CD4-positive, alpha-beta T cell treated with Interleukin-2 at 100 ng/mL for 4 hours (primary cell): ENCODE data around the gene RBP2.
A peak's percentile ranks its signal among the peaks of the same experiment; 100 is the strongest.
"Not testable (repeated sequence)": the region's sequence is repeated elsewhere in the genome, so short reads cannot be mapped to it uniquely, and the experiment has no call there.

Experiments used
- DNase-seq: peaks from one replicate; pipeline ENCODE4 v3.0.0-alpha.2; 2020; ENCODE audit warnings: low spot score

The RBP2 gene

DNA sequence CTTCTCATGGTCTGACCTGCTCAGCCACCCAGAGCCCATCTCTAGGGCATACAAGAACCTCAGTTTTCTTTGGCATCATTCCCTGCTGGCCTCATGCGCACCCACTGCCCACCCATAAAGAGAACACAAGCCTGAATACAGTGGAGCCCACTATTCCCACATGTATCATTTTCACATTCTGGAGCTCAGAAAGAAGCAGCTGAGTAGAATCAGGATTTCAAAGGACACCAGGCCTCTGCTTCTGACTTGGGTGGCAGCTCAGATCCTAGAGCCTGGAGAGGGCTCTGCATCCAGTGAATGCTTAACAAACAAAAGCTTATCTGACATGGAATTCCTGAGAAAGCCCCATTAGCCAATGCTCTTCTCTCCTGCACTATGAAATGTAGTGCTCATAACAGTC, 34.7 kb downstream of the RBP2 start:
- no peak for DNase-seq

DNA sequence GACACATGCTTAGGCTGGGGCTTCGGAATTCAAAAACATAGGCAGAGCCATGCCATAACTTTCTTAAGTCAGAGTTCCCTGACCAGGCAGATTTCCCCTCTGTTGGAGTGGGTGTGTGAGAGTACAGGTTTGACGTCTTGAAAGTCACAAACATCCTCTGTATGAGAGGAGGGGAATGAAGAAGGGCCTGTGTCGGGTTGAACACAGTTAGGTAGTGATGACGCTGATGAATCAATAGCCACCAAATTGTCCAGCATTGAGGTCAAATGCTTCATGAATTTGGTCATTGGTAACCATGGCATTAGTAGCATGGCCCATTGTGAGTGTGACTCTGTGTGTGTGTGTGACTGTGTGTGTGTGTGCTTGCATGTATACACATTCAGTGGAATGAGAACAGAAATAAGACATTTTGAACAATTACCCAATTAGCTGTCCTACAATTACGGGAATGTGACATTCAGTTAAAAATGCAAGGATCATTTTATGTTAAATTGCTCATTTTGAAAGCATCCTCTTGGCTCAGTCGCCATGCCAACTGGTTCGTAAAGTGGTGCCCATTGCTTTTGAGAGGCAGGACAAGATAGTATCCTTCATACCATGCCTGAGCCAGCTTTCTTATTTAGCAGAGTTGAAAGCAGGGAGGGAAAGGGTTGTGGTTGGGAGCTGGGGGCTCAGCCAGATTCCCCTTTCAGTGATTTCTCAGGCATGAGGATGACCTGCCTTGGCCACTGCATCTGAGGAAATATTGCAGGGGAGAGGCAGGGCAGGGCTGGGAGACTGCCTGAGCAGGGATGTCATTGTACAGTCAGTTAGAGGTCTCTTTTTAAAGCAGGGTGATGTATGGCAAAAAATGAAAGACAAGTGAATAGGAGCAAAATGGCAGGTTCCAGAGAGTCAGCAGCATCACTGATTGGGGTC, 35.4 kb downstream of the RBP2 start:
- no peak for DNase-seq

DNA sequence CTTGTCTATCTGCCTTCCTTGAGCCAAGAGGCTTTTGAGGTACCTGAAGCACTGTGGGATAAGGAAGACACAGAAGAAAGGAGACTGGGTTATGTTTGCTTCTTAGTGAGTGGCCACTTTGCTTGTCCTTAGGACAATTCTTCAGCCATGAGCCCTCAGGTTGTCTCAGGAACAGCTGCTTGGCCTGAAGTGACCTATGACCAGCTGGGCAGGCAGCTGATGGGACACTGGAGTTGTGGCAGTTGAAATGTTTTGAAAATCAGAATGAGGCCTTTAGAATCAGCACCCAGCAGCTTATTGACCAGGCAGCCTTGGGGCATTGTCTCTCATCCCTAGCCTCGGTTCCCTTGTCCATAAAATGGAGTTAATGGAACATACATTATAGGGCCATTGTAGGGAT, 37.0 kb downstream of the RBP2 start:
- no peak for DNase-seq

DNA sequence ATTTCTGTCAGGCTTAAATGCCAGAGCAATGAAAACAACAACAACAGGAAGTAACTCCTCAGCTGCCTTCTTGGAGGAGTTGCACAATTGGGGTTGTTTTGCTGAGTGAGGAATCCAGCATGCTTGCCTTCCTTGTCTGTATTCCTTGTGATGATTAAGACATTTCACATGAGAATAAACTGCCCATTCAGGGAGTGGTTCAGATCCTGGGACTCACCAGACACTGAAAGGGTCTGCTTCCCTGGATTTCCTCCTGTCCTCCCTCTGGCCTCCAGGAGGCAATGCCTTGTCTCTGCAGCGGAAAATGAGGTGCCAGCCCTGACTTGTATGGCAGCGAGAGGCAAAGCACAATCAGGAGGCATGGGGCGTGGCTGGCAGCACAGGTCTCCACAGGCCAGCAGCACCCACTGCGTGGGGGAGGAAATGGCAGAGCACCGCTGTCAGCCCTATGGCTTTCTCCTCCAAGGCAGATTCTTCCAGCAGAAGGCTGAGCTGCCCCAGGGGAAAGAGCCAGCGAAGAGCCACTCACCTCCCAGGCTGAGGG, 41.5 kb downstream of the RBP2 start:
- no peak for DNase-seq

DNA sequence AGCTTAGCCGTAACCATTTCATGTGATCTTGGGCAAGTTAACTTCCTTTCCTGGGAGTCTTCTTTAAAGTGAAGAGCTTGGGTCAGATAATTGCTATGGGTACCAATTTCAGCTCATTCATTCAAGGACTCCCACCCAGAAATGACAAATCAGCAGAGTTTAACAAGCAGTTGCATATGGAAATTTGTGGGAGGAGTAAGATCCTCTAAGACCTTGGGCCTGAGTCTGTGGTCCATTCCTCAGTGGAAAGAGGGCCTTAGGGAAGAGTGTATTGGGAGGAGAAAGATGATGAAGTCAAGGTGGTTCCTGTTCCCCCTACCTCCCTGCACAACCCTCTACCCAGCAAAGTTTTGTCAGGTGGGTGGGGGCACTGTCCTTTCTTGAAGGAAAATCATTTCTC, 42.1 kb downstream of the RBP2 start:
- no peak for DNase-seq

DNA sequence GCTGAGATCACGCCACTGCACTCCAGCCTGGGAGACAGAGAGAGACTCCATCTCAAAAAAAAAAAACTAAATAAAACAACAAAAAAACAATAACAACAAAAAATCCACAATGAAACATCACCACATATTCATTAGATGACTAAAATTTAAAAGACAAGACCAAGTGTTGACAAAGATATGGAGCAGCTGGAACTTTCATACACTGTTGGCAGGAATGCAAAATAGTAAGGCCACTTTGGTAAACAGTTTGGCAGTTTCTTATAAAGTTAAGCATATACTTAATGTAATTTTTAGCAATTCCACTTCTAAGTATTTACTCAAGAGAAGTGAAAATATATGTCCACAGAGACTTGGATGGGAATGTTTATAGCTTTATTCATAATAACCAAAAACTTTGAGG, 43.2 kb downstream of the RBP2 start:
- DNase-seq, result no peak

DNA sequence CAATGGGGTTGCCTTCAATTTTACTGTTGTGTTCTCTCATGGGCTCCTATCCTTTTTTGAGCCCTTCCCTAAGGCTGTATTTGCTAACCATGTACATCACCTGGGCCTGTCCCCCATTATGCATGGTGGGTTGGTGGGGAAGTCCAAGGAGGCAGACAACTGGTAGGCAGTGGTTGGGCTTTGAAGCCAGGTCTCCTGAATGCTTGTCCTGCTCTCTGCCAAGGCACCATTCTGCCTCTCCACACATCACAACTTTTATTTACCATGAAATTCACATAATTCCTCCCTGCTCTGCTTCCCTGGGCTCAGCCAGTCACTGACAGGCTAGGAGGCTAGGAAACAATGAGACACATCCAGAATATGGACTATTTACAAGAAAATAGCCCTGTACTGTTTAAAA, 45.8 kb downstream of the RBP2 start:
- no peak for DNase-seq

DNA sequence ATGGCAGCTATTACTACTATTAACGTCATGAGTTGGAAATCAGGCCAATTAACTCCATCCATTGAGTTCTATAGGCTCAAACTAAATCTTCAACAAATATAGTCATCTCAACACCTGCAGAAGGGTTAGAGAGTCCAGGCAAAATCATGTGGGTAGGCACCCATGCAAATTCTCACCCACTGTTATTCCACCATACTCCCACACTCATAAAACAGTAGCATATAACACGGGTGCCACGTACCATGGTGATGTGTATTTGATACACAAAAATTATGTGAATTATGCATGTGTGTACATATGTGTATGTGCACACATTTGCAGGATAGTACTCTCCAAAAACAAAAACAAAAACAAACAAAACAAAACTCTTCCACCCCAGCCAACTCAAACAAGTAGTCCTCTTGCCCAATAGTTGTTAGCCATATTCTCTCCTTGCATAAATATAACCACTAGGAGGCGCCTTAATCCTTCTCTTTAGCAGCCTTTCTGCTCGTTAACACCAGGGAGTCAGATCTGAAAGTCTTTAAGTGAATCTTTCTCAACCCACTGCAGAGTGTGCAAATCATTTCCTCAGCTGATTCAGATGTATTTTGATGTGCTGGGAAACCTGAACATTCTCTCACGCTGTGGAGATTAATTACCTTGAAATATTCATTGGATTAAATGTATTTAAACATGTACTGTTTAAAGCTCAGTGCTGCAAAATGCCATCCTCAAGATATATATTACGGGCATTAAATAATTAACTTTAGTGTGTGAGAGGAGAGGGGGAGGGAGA, 48.8 kb downstream of the RBP2 start:
- peak; percentile 58 for DNase-seq

DNA sequence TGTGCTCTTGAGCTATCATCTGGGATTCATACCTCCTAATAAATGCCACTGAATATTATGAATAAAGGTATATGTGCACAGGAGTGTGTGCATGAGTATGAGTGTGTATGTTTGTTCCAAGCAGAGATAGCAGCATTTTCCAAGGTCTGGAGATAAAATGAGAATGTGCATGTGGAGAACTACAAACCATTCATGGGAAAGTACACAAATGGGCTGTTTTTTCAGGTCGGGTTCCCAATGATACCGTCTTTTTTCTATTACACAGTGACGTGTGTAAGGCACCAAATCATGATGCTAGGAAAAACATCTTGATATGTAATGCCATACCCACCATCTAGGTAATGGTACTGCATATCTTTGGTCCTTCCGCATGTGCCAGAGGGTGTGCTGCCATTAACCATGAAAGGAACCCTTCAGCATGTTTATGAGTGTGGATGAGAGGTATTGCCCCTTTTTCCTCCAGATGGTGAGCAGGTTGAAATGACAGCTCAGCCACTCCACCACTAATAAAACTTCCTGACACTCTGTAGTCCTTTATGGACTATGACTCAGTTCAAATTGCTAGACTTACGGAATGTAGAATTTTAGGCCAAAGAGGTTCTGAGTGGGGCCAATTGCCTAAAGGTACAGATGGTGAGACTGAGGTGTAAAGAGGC, 50.4 kb downstream of the RBP2 start:
- no peak for DNase-seq

DNA sequence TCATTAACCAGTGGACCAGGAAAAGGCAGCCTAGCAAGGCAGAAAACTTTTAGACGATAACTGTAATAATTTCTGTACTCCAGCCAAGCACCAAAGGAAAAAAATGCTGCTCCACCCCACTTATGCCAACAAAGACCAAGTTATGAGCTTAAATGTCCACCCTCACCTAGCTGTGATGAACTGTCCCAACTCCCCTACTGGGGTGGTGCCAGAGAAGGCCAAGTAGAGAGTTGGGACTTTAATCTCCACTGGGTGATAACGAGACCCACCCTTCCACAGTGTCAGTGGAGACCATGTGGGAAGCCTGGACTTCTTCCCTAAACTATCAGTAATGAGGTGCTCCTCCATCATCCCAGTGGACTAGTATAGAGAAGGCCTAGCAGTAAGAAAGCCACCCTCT, 53.1 kb downstream of the RBP2 start:
- DNase-seq, result no peak

DNA sequence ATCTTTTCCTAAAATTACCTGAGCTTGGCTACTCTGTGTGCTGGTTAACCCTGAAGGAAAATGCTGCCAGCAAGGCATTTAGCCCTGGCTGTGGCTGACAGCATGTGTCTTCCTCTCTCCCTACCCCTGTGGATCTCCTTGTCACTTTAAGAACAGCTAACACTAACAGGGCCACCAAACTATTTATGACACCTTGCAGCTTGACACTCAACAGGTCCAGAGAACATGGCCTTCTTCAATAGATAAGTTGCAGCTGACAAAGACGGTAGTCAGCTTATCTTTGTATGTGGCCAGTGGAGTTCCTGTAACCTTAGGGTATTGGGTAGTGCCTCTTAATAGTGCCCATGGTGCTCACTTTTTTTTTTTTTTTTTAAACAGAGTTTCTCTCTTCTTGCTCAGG, 54.9 kb downstream of the RBP2 start:
- no peak for DNase-seq

DNA sequence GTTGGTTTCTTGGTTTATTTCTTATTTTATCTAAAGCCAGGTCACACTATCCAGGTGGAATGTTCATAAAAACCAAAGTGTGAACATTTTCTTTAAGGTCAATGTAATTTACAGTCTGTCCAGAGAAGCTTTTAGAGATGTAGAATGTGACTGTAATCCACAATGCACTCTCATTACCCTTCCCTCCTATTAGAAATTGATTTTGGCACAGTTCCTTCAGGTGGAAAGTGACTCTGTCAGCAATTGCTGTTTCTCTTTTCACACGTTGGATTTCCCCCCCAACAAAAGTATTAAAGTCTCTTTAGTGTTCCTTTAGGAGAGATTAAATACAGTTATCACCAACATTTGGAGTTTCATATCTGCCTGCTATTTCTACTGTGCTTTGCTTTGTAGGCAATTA, 55.3 kb downstream of the RBP2 start:
- no peak for DNase-seq

DNA sequence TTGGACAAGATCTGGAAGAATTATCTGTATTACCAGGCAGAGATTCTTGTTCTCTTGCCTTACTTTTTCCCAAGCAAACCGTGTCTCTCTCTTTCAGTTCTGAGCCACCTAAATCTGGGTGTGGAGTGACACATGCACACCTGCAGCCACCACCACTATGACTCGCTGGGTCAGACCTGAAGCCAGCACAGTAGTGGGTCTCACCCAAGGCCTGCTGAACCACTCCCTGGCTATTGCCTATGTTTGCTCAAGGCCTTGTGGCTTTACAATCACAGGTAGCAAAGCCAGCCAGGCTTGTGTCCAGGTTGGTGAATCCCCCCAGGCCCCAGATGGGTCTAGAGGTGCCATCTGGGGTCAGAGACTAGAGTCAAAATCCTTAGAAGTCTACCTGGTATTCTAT, 58.2 kb downstream of the RBP2 start:
- DNase-seq, result no peak

DNA sequence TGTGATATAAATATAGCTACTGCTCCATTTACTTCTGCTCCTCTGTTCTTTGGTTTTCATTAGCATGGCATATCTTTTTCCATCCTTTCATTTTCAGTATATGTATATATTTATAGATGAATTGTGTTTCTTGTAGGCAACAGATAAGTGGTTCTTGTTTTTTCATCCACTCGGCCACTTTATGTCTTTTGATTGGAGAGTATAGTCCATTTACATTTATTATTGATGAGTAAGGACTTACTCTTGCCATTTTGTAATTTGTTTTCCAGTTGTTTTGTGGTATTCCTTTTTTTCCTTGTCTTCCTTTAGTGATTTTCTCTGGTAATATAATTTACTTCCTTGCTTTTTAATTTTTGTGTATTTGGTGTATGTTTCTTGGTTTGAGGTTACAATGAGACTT, 60.0 kb downstream of the RBP2 start:
- DNase-seq, result no peak

DNA sequence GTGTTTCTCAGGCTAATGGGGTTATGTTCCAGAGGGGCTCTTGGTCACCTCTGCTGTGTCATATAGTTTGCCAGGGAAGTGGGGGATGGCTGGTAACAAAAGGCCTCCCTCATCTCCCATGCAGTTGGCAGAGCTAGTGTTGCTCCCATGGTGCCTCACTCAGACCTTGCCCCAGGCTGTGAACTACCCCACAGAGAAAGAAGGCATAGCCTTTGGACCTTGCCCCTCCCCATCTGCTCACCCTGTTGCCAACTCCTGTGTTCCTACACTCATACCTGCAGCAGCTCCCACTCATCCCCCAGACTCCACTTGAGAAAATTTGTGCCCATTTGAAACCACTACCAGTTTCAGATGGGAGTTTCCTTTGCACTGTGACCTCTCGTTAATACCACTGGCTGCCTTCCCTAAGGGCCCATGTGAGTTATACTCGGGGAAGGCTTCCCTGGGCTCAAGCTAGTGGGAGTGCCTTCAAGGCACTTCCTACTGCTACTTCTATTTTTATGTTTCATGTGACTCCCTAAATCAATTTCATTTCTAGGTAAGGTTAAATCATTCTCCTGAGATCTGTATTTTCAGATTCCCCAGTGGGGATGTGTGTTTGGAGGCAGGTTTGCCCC, 61.6 kb downstream of the RBP2 start:
- no peak for DNase-seq

DNA sequence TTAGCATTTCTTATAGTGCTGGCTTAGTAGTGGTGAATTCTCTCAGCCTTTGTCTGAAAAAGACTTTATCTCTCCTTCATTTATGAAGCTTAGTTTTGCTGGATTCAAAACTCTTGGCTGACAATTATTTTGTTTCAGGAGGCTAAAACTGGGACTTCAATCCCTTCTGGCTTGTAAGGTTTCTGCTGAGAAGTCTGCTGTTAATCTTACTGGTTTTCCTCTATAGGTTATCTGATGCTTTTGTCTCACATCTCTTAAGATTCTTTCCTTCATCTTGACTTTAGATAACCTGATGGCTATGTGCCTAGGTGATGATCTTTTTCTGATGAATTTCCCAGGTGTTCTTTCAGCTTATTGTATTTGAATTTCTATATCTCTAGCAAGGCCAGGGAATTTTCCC, 63.4 kb downstream of the RBP2 start:
- DNase-seq, result not testable (repeated sequence)
